Duodenal mucosa (tissue), 2 donors: ENCODE data around the gene CCL20.
"Not testable (repeated sequence)": the region's sequence is repeated elsewhere in the genome, so short reads cannot be mapped to it uniquely, and the experiment has no call there.

Experiments used
- H3K27ac ChIP-seq: one replicate; pipeline ENCODE4 v1.7.0; 2013; ENCODE audit warnings: low read depth, low read length
- H3K27me3 ChIP-seq, 2 donors: one replicate each; pipeline ENCODE4 v1.7.0; 2013; ENCODE audit warnings: low read length in 2 of 2, control low read depth in 1 of 2; ENCODE audit not compliant: insufficient read depth in 2 of 2, control insufficient read depth in 1 of 2
- H3K36me3 ChIP-seq, 2 donors: one replicate each; pipeline ENCODE4 v1.7.0; 2013; ENCODE audit warnings: low read length in 2 of 2, control low read depth in 1 of 2; ENCODE audit not compliant: insufficient read depth in 2 of 2, control insufficient read depth in 1 of 2
- H3K4me1 ChIP-seq, 2 donors: one replicate each; pipeline ENCODE4 v1.7.0; 2013; ENCODE audit warnings: low read length in 2 of 2, control low read depth in 1 of 2; ENCODE audit not compliant: insufficient read depth in 2 of 2, control insufficient read depth in 1 of 2
- H3K4me3 ChIP-seq, 2 donors: one replicate each; pipeline ENCODE4 v1.7.0; 2013; ENCODE audit warnings: low read length in 2 of 2, low read depth in 1 of 2
- H3K9ac ChIP-seq, 2 donors: one replicate each; pipeline ENCODE4 v1.7.0; 2013; ENCODE audit warnings: low read length in 2 of 2, low read depth in 1 of 2
- H3K9me3 ChIP-seq, 2 donors: one replicate each; pipeline ENCODE4 v1.7.0; 2013; ENCODE audit warnings: low read length in 2 of 2, control low read depth in 1 of 2; ENCODE audit not compliant: control insufficient read depth in 1 of 2

The CCL20 gene

DNA sequence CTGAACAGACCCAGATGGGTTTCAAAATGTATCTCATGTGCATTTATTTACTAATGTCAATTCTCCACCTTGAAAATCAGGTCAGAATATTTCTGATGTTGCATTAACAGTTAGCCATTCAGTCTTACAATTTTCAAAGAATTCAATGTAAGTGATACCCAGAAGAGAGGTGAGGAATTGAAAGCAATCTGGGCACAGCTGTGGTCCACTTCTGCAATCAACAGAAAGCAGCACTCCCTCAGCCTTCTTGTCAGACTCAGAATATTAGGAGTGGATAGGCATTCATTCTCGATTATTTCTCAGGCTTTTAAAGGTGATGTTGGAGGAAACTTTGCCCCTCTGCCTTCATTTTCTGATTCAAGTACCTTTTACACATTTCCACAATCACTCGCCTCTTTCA is 15.7 kb downstream of the CCL20 start:
- no peak overlapping the region for H3K27ac ChIP-seq
- no peak overlapping the region for H3K9ac ChIP-seq
- H3K4me1 ChIP-seq = peaks cover 6 to 13% of the 10 kb centered on the region in 2 donors
- no peaks in the 10 kb centered on the region for H3K9me3 ChIP-seq
- no peaks in the 10 kb centered on the region for H3K27me3 ChIP-seq
- no peak overlapping the region for H3K4me3 ChIP-seq
- H3K36me3 ChIP-seq = no peaks in the 10 kb centered on the region

GRCh38 chr2:227834423-227834822 is 20.8 kb downstream of the CCL20 start:
- H3K27ac ChIP-seq = no peak overlapping the region
- H3K4me1 ChIP-seq = peaks cover 0 to 2% of the 10 kb centered on the region in 2 donors
- H3K9me3 ChIP-seq = no peaks in the 10 kb centered on the region
- H3K36me3 ChIP-seq = no peaks in the 10 kb centered on the region
- H3K9ac ChIP-seq = no peak overlapping the region
- H3K4me3 ChIP-seq = no peak overlapping the region
- H3K27me3 ChIP-seq = no peaks in the 10 kb centered on the region

DNA sequence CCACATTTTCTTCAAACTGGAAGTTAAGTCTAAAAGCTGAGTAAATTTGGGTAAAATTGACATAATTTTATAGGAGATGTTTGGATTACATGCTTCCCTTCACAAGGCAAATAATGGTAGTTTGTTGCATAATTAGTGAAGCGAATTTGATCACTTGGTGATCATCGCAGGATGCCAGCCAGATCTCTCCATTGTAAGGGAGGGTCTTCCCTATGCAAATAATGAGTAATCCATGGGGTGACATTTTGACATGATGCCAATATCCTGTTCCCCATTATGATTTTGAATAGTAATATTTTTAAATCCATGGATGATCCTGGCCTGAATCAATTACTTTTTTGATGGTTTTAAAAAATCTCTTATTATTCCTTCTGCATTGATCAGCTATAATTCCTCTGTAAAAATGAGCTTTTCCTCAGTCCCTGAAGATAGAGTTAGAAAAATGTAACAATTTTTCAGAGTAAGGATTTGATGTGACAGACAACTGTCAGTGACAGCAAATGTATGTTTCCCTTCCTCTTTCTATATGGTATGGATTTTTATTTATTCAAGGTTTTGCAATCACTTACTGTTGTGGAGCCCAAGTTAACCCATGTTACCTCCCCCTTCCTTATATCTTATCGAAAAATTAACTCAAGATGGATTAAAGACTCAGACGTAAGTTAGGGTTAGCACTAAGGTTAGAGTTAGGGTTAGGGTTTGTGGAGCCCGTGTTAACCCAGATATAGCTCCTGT is 21.4 kb downstream of the CCL20 start:
- no peaks in the 10 kb centered on the region for H3K27me3 ChIP-seq
- no peaks in the 10 kb centered on the region for H3K9me3 ChIP-seq

GRCh38 chr2:227839339-227840129 is 25.9 kb downstream of the CCL20 start:
- H3K9ac ChIP-seq, H3K36me3 ChIP-seq, H3K9me3 ChIP-seq, H3K4me3 ChIP-seq, H3K27me3 ChIP-seq, H3K27ac ChIP-seq, H3K4me1 ChIP-seq: not testable (repeated sequence)

More for the DNA sequence above, 21.4 kb downstream of the CCL20 start:
- Histone ChIP-seq H3K36me3 (no peaks in the 10 kb centered on the region), H3K27ac (no peak overlapping the region), H3K9ac (no peak overlapping the region), H3K4me3 (no peak overlapping the region), H3K4me1 (peaks cover 0 to 5% of the 10 kb centered on the region in 2 donors)

- Histone ChIP-seq H3K9ac (no peak overlapping the region), H3K9me3 (no peaks in the 10 kb centered on the region), H3K4me3 (no peak overlapping the region), H3K36me3 (no peaks in the 10 kb centered on the region), H3K4me1 (no peaks in the 10 kb centered on the region), H3K27me3 (no peaks in the 10 kb centered on the region), H3K27ac (no peak overlapping the region)
Measured at GRCh38 chr2:227846831-227847230, 33.2 kb downstream of the CCL20 start.

- no peak overlapping the region for H3K27ac ChIP-seq
- H3K9me3 ChIP-seq = no peaks in the 10 kb centered on the region
- no peak overlapping the region for H3K9ac ChIP-seq
- H3K36me3 ChIP-seq = no peaks in the 10 kb centered on the region
- H3K27me3 ChIP-seq = no peaks in the 10 kb centered on the region
- no peak overlapping the region for H3K4me3 ChIP-seq
- H3K4me1 ChIP-seq = no peaks in the 10 kb centered on the region
Measured at GRCh38 chr2:227848146-227848545, 34.5 kb downstream of the CCL20 start.

DNA sequence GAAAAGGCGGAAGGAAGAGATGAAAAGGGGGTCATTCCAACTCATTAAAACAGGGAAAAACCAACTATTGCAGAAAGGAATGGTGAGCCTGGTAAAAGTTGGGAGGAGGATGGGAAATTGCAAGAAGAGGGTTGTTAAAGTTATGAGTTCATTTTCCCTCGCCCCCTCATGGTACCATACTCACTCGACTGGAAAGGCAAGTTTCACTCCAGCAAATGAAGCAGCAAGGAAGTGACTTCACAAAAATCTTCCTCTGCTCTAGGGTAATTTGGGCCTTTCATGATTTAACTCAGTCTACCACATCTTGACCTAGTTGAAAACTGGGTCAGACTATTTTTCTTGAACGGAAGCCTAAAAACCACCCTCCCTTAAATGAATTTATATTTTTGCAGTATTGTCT is 34.9 kb downstream of the CCL20 start:
- Histone ChIP-seq H3K4me3 (no peak overlapping the region), H3K4me1 (no peaks in the 10 kb centered on the region), H3K27me3 (no peaks in the 10 kb centered on the region), H3K9ac (no peak overlapping the region), H3K36me3 (no peaks in the 10 kb centered on the region), H3K9me3 (no peaks in the 10 kb centered on the region), H3K27ac (no peak overlapping the region)

- no peaks in the 10 kb centered on the region for H3K36me3 ChIP-seq
- H3K9me3 ChIP-seq = no peaks in the 10 kb centered on the region
- H3K27ac ChIP-seq = no peak overlapping the region
- no peaks in the 10 kb centered on the region for H3K27me3 ChIP-seq
- H3K4me3 ChIP-seq = no peak overlapping the region
- no peak overlapping the region for H3K9ac ChIP-seq
- no peaks in the 10 kb centered on the region for H3K4me1 ChIP-seq
Measured at GRCh38 chr2:227849906-227850305, 36.3 kb downstream of the CCL20 start.

- Histone ChIP-seq H3K9ac (no peak overlapping the region), H3K4me3 (no peak overlapping the region), H3K36me3 (no peaks in the 10 kb centered on the region), H3K9me3 (no peaks in the 10 kb centered on the region), H3K4me1 (no peaks in the 10 kb centered on the region), H3K27ac (no peak overlapping the region), H3K27me3 (no peaks in the 10 kb centered on the region)
Measured at GRCh38 chr2:227853204-227853629, 39.6 kb downstream of the CCL20 start.

GRCh38 chr2:227853765-227854271 is 40.2 kb downstream of the CCL20 start:
- H3K27me3 ChIP-seq = no peaks in the 10 kb centered on the region
- no peaks in the 10 kb centered on the region for H3K9me3 ChIP-seq
- no peak overlapping the region for H3K9ac ChIP-seq
- H3K36me3 ChIP-seq = no peaks in the 10 kb centered on the region
- no peaks in the 10 kb centered on the region for H3K4me1 ChIP-seq
- no peak overlapping the region for H3K27ac ChIP-seq
- H3K4me3 ChIP-seq = no peak overlapping the region
